Uterine smooth muscle cell (primary cell): ENCODE measurements around the gene CPT1A. TPM values are rescaled to one million over a fixed set of nuclear protein-coding genes. Genes with fewer than 3 reads are reported as not detected.

Experiments used
- total RNA-seq: library from RNA; depleted of rRNA; stranded (reverse); fragments of >200 nt; gene quantifications from 2 replicates; pipeline ENCODE4 v1.2.3, GENCODE V29; 2014

The CPT1A gene
- 30.4 and 33.5 TPM in 2 replicates for total RNA-seq

DNA sequence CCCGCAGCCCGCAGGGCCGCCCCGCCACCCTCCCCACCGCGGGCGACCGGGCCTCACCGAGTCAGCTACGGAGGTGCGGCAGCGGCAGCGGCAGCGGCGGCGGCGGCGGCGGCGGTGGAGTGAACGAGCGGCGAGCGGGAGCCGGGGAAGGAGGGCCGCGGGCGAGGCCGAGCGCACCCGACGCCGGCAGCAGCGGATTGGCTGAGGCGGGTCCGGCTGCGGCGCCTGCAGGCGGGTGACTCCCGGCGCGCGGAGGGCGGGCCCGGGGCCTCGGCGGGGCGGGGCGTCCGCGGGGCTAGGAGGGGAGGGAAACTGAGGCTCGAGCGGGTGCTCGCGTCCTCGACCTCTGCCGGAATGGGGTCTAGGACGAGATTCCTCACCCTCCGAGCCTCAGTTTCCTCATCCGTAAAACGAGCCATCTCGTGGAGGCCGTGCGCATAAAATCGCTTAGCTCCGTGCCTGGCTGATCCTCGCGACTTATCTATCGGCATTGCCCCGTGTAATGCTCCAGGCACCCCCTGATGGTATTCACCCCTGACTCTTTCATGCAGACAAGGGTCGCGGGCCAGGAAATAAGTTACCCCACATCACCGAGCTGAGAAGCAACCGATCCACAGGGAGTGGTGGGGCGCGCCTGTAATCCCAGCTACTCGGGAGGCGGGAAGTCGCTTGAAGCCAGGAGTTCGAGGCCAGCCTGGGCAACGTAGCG is at the start of gene CPT1A:
CPT1A (minus strand) TSS at position 199 of the 709 bp plus-strand sequence. CDS start 26,442 bp downstream, outside the sequence.

GRCh38 chr11:68751331-68751856 is 90.3 kb downstream of the CPT1A start, which contains the start of gene TESMIN:
Gene TESMIN (minus strand): TSS chr11:68751520. CDS start chr11:68750660, 860 bp downstream.

Other genes with a start within 250 kb of the CPT1A start
- 0.62 and 3.3 TPM in 2 replicates for gene GAL, start 157.4 kb downstream of the CPT1A start, total RNA-seq
- gene TESMIN, start 90.4 kb downstream of the CPT1A start, total RNA-seq: 0.87 and 1.7 TPM in 2 replicates
- 50.6 and 89.2 TPM in 2 replicates for gene MRPL21, start 61.9 kb upstream of the CPT1A start, total RNA-seq
- 12.5 and 12.6 TPM in 2 replicates for gene IGHMBP2, start 62.0 kb upstream of the CPT1A start, total RNA-seq
- gene MRGPRD, start 139.1 kb upstream of the CPT1A start, total RNA-seq: not detected in 2 replicates
- gene MRGPRF, start 171.3 kb upstream of the CPT1A start, total RNA-seq: 33.6 and 44.1 TPM in 2 replicates
- gene TPCN2, start 207.0 kb upstream of the CPT1A start, total RNA-seq: 14.1 and 16.4 TPM in 2 replicates